Body of pancreas (tissue), 4 donors: ENCODE results near the gene JPH3. TPM values are rescaled to one million over a fixed set of nuclear protein-coding genes. Genes with fewer than 3 reads are reported as not detected.

Experiments used
- ATAC-seq: fragments of 150-250 bp; one replicate; pipeline ENCODE4 v1.9.1; 2016
- DNase-seq, 4 donors: peaks; one replicate each; pipeline ENCODE4 v3.0.0-alpha.2; 2019
- H3K27ac ChIP-seq, 4 donors: fragments of 200-600 bp; sonication (generic); 1 replicate in 3 of 4; 2 replicates in 1 of 4; pipeline versions ENCODE4 v1.5.1 to v1.6.1; 2016 to 2019; ENCODE audit warnings: mild to moderate bottlenecking in 1 of 4, mixed read lengths in 1 of 4, moderate library complexity in 1 of 4
- H3K27me3 ChIP-seq, 2 donors: fragments of 200-600 bp; sonication (generic); one replicate each; pipeline ENCODE4 v1.6.0; 2016; ENCODE audit warnings: mild to moderate bottlenecking in 1 of 2
- H3K36me3 ChIP-seq, 2 donors: fragments of 200-600 bp; sonication (generic); replicated peaks in 1 of 2; 2 replicates each; pipeline ENCODE4 v1.5.1; 2016; ENCODE audit warnings: low read depth in 2 of 2; ENCODE audit not compliant: insufficient read depth in 1 of 2
- H3K4me1 ChIP-seq: fragments of 200-600 bp; sonication (generic); one replicate; pipeline ENCODE4 v1.6.0; 2016
- H3K4me3 ChIP-seq, 2 donors: fragments of 200-600 bp; sonication (generic); 1 replicate in 1 of 2; 2 replicates in 1 of 2; pipeline ENCODE4 v1.5.1; 2016 to 2019
- H3K9me3 ChIP-seq, 3 donors: fragments of 200-600 bp; sonication (generic); 1 replicate in 2 of 3; 2 replicates in 1 of 3; pipeline ENCODE4 v1.5.1; 2016
- CTCF ChIP-seq, 7 experiments: fragments of 450-650 bp in 4 of 7; fragments of 200-600 bp in 3 of 7; sonication (generic) in 3 of 7; IDR thresholded peaks; one replicate each; pipeline ENCODE4 v1.5.1; 2016 to 2019; ENCODE audit warnings: antibody characterized with exemption in 7 of 7
- POLR2A ChIP-seq, 3 donors: fragments of 450-650 bp; IDR thresholded peaks; one replicate each; pipeline ENCODE4 v1.6.1; 2016; ENCODE audit warnings: antibody characterized with exemption in 3 of 3, mild to moderate bottlenecking in 2 of 3
- WGBS, 2 donors: methylation state at CpG; one replicate each; pipeline ENCODE4 v1.1.5; 2017; 5-methylcytosine and 5-hydroxymethylcytosine counted together
- intact Hi-C: fragments of 100-400 bp; cut with DNase I; formaldehyde crosslinking; loops from one replicate; pipeline ENCODE4 v1.15.1; 2023
- total RNA-seq, 2 donors: library from RNA; depleted of rRNA; stranded (reverse); fragments of >200 nt; gene quantifications; one replicate each; pipeline ENCODE4 v1.1.0, GENCODE V29; 2016

JPH3 gene
- total RNA-seq, 2 donors from 2014 or later, result not detected

DNA sequence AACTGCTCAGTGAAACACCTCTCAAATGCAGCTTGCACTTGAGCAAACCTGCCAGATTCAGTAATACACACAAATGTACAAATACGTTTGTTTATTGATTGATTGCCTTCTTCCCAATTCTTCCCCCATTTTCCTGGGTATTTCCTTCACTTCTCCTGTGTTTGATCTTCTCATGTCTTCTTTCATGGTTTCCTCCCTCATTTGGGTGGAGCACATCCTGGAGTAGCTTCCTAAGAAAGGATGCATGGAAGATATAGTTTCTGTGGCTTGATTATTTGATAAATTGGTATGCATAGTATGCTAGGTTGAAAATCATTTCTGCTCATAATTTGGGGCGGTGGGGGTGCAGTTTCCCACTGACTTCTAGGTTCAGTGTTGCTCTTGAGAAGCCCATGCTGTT lies 28.8 kb downstream of the JPH3 start:
- Histone ChIP-seq H3K27me3 (no peaks in the 10 kb centered on the region), H3K4me1 (peaks cover 9% of the 10 kb centered on the region), H3K4me3 (no peak overlapping the region), H3K36me3 (no peaks in the 10 kb centered on the region), H3K9me3 (no peaks in the 10 kb centered on the region), H3K27ac (no peak overlapping the region)
- WGBS, 2 donors, result 43 to 49% methylated on average over 2 of the region's 2 CpGs
- ATAC-seq (no peak), DNase-seq (no peak)
- intact Hi-C loops, result no loop called here
- TF ChIP-seq POLR2A (IDR thresholded peaks at IDR 0.05) (no peak), CTCF (IDR thresholded peaks at IDR 0.05) (no peak)

DNA sequence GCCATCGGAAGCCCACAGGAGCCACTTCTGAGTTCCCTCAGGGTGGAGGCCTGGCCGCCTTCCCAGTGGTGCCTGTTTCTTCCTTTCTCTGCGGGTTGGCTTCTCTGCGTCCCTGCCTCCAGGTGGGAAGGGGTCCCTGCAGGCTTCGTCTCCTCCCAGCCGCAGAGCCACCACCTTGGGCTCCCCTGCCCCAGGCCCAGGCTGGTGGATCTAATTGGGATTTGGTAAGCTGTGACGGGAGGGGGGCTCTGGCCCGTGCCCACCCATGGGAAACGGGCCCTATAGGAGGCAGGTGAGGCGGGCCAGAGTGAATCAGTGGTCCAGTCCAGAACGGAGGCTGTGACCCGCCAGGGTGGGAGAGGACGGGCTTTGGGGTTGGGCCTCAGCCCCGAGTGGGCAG lies 32.1 kb downstream of the JPH3 start:
- no peak overlapping the region for H3K4me3 ChIP-seq
- DNase-seq, result no peak
- intact Hi-C loops, result no loop called here
- 60 to 66% methylated on average over 10 to 14 of the region's 14 CpGs for WGBS, 2 donors
- no peaks in the 10 kb centered on the region for H3K36me3 ChIP-seq
- no peaks in the 10 kb centered on the region for H3K27me3 ChIP-seq
- H3K4me1 ChIP-seq, result peaks cover 15% of the 10 kb centered on the region
- no peak overlapping the region for H3K27ac ChIP-seq
- ATAC-seq, result no peak
- TF ChIP-seq POLR2A (IDR thresholded peaks at IDR 0.05) (no peak), CTCF (IDR thresholded peaks at IDR 0.05) (no peak)
- H3K9me3 ChIP-seq, result no peaks in the 10 kb centered on the region

- ATAC-seq (peak; percentile 61), DNase-seq (peak; percentile 42 to 64 (median 54))
- no peaks in the 10 kb centered on the region for H3K36me3 ChIP-seq
- H3K27ac ChIP-seq, result no peak overlapping the region
- H3K4me3 ChIP-seq, result no peak overlapping the region
- intact Hi-C loops, result no loop called here
- no peaks in the 10 kb centered on the region for H3K27me3 ChIP-seq
- peaks cover 15% of the 10 kb centered on the region for H3K4me1 ChIP-seq
- H3K9me3 ChIP-seq, result no peaks in the 10 kb centered on the region
- WGBS, 2 donors, result 2 to 14% methylated on average over 9 to 23 of the region's 23 CpGs
- peak in 5 of 7 experiments; percentile 32 to 53 (median 44) for TF ChIP-seq CTCF (IDR thresholded peaks at IDR 0.05)
- no peak for TF ChIP-seq POLR2A (IDR thresholded peaks at IDR 0.05)
Observed at GRCh38 chr16:87635541-87636049, 33.3 kb downstream of the JPH3 start.

- intact Hi-C loops, result no loop called here
- DNase-seq, result peak; percentile 77 to 82 (median 82)
- no peaks in the 10 kb centered on the region for H3K36me3 ChIP-seq
- peaks cover 15% of the 10 kb centered on the region for H3K4me1 ChIP-seq
- TF ChIP-seq POLR2A (IDR thresholded peaks at IDR 0.05) (no peak), CTCF (IDR thresholded peaks at IDR 0.05) (peak; percentile 33 to 66 (median 59))
- H3K27me3 ChIP-seq, result no peaks in the 10 kb centered on the region
- ATAC-seq, result peak; percentile 91
- H3K9me3 ChIP-seq, result no peaks in the 10 kb centered on the region
- 1 to 7% methylated on average over 18 to 29 of the region's 31 CpGs for WGBS, 2 donors
- peak overlapping the region in 1 of 4 donors; percentile 3 for H3K27ac ChIP-seq
- no peak overlapping the region for H3K4me3 ChIP-seq
Observed at GRCh38 chr16:87636050-87636684, 33.9 kb downstream of the JPH3 start.

- no peak for DNase-seq
Observed at GRCh38 chr16:87636741-87637140, 34.4 kb downstream of the JPH3 start.

More at GRCh38 chr16:87636741-87637140, 34.4 kb downstream of the JPH3 start:
- Histone ChIP-seq H3K27me3 (no peaks in the 10 kb centered on the region), H3K36me3 (no peaks in the 10 kb centered on the region), H3K4me3 (no peak overlapping the region), H3K27ac (no peak overlapping the region), H3K9me3 (no peaks in the 10 kb centered on the region), H3K4me1 (peaks cover 15% of the 10 kb centered on the region)
- TF ChIP-seq POLR2A (IDR thresholded peaks at IDR 0.05) (no peak), CTCF (IDR thresholded peaks at IDR 0.05) (no peak)
- WGBS, 2 donors, result 68 to 78% methylated on average over 9 to 18 of the region's 22 CpGs
- intact Hi-C loops, result no loop called here
- ATAC-seq, result no peak
